ENCODE results near the gene TMEM250.
A peak's percentile ranks its signal among the peaks of the same experiment; 100 is the strongest.
"Not testable (repeated sequence)": the region's sequence is repeated elsewhere in the genome, so short reads cannot be mapped to it uniquely, and the experiment has no call there.

The TMEM250 gene

DNA sequence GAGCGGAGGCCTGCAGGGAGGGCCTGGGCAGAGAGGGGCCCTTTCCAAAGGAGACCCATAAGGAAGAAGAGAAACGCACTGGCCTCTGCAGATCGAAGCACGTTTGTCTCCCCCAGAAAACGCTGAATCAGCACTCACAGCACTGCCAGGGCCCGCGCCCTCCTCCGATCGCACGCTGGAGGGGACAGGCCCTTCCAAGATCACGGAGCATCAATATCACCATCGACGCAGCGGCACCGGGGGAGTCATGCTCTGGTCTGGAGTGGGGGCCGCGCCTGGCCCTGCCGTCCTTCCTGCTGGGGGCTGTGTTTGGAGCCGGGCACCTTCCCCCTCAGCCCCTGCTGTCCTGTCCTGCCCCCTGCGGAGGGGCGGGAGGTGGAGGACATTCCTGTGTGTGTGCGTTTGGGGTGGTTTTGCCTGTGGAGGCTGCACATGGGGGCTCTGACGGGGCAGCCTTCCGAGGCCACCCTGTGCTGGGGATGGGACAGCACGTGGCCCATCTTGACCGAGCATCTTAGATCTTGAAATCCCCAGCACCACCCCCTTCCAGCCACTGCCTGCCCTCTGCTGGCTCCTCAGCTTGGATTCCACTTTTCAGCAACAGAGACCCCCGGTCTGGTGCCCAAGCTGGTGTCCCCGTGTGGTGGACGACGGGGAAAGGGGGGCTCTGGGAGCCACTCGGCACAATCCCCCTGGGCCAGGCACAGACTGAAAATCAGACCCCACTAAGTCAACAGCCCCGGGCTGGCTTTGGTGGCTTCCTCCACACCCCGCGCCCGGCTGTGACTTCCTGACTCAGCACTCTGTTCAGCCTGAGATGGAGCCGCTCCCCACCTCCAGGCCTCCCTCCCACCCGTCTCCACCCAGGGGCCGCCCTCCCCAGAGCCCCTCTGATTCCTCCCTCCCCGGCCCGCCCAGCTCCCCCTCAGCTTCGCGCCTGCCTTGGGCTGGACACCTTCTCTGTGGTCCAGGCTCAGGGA is 8.3 kb downstream of the TMEM250 start:
- DNase-seq: no peak

- peak; percentile 82 for DNase-seq
Measured at GRCh38 chr9:136109351-136110081, 9.2 kb downstream of the TMEM250 start.

DNA sequence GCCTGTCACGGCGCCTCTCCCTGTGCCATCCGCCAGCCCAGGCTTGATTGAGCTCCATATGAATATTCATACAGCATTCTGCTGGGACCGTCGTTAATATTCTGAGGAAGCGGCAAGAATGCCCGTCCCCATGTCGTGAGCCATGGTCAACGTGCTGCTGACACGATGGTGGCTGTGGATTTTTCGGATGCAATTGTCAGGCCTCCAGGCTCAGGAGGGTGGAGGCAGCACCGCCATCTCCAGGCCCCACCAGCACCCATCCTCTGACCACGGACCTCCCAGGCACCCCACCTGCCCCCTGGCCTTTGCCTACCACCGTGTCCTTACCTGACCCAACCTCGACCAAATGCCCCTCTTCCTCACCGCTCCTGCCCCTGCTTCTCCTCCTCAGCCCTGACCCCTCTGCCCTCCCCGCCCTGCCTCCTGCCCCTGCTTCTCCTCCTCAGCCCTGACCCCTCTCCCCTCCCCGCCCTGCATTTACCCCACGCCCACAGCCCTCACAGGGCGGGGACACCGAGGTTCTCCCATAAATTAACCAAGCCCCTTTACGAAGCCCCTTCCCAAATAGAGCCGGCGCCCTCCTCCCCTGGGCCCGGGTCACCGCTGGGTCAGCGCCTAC is 9.9 kb downstream of the TMEM250 start:
- no peak for DNase-seq

DNA sequence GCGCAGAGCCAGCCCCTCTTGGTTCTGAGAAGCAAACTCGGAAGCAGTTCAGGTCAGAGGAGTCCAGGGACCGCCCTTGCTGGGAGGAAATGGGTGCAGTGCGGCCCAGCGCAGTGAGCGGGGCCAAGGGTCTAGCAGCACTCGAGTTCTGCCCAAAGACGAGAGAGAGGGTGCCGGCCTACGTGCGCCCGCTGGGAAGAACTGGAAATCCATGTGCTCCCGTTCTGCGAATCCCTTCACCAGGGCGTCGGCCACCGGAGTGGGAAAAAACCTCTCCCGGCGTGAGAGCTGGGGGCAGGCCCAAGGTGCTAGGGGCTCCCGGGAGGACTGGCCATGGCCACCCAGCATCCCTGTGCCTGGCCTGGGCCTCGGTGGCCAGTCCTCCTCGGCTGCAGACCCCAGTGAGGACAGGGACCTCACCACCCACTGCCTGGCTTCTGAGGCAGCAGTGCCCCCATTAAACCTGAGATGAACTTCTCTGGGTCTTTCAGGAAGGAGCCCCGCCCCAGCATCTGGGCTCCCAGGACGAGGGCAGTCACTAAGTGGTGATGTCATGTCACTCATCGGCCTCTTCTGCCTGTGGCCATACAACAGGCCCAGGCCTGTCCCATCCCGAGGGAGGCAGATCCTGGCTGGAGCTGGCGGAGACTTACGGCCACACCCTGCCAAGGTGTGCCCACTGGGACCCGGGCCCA is 10.6 kb downstream of the TMEM250 start:
- DNase-seq: no peak

GRCh38 chr9:136107155-136107952 is 11.3 kb downstream of the TMEM250 start:
- DNase-seq: no peak

- DNase-seq: no peak
Measured at GRCh38 chr9:136105398-136106135, 13.1 kb downstream of the TMEM250 start.

DNA sequence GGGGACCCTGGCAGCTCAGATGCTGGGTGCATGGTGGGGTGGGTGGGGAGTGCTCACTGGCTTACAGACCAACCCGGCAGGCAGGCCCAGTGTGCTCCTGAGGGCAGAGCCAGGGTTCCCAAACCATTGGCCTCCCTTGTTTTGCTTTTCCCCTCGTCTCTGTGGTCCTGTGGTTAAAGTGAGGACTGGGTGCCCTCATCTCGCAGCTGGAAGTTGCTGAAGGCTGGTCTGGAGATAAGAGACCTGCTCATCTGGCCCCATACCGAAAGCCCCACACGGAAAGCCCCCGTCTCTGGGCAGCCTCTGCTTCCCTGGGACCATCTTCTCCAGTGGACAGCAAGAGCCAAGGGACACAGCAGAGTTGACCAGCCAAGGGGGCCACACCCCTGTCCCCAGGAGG is 13.8 kb downstream of the TMEM250 start:
- DNase-seq: no peak

DNA sequence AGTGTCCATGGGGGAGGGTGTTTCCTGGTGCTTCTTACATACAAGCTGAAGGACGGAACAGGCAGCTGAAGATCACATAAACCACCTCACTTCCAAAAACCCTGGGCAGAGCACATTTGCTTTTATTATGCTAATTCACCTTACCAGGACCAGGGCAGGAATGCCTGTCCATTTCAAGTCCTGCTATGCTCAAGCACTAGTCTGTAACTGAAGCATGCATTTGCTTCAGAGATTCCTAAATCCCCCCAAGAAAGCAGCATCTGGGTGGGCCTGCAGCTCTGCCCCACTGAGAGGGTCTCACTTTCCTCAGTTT is 14.2 kb downstream of the TMEM250 start:
- no peak for DNase-seq

- DNase-seq: no peak
Measured at GRCh38 chr9:136103651-136104487, 14.8 kb downstream of the TMEM250 start.

- DNase-seq: not testable (repeated sequence)
Measured at GRCh38 chr9:136101615-136102074, 17.0 kb downstream of the TMEM250 start.

- DNase-seq: no peak
Measured at GRCh38 chr9:136100700-136101614, 17.7 kb downstream of the TMEM250 start.

GRCh38 chr9:136099542-136099941 is 19.1 kb downstream of the TMEM250 start:
- no peak for DNase-seq

- no peak for DNase-seq
Measured at GRCh38 chr9:136098844-136099243, 19.8 kb downstream of the TMEM250 start.

DNA sequence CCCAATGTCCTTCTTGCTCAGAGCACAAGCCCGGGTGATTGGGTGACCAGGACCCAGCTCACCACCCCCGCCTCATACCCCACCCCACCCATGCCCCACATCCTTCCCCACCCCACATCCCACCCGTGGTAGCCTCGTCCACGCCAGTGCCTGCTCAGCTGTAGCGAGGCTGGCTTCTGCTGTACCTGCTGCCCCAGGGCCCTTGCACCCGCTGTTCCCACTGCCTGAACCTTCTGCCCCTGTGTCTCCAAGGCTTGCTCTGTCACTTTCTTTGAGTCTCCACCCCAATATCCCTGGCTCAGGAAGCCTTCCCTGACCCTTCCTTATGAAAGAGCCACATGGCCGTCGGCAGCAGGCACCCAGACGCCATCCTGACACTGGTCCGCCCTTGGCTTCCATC is 20.5 kb downstream of the TMEM250 start:
- DNase-seq: no peak

DNA sequence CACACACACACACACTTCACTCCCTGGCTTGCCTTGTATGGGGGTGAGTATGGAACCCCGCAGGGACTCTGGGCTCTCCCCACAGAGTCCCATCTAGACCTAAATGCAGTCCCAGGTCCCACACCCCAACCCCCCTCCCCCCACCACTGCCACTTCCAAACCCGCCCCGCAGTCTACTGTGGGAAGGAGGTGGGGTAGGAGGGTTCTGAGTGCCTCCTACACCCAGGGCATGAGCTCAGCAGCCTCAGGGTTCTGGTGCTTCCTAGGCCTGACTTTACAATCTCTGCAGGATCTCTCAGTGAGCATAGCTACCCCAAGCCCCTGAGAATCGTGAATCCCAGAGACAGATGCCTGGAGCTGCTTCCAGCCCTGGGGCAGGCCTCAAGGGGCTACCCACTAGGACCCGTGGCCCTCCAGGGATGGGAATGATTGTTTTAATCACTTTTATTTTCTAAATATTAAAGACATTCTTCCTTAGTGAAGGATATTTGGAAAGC is 22.1 kb downstream of the TMEM250 start:
- no peak for DNase-seq

- DNase-seq: no peak
Measured at GRCh38 chr9:136095070-136096058, 23.3 kb downstream of the TMEM250 start, which contains the start of gene NACC2. Gene NACC2 (minus strand): TSS chr9:136095289. CDS start chr9:136050521, 44,768 bp downstream.

Measured in amniotic stem cell (primary cell).